Activated CD4-positive, alpha-beta T cell treated with anti-CD3 and anti-CD28 coated beads, Interleukin-2, amount 10 ng/mL, durations not matched to agents 7 days and 5 days (primary cell): Measurements from ENCODE around the gene FNTB. TPM values are rescaled to one million over a fixed set of nuclear protein-coding genes. Genes with fewer than 3 reads are reported as not detected.

ENCODE experiments used
- CTCF ChIA-PET: fragments of 350-600 bp; sonication (Branson Sonifier 250); formaldehyde crosslinking; loops from one replicate; lab custom pipeline; 2021; ENCODE audit warnings: antibody characterized with exemption; lab: Charles Lee
- POLR2A ChIA-PET: fragments of 350-600 bp; sonication (Branson Sonifier 250); formaldehyde crosslinking; loops from one replicate; lab custom pipeline; 2021; ENCODE audit warnings: antibody characterized with exemption; lab: Charles Lee
- DNase-seq: peaks from one replicate; pipeline ENCODE4 v3.0.0-alpha.2; 2020
- H3K27ac Mint-ChIP-seq: one replicate; pipeline ENCODE4 v1.8.0; 2021; ENCODE audit warnings: mild to moderate bottlenecking, moderate library complexity, mixed read lengths
- H3K27me3 Mint-ChIP-seq: one replicate; pipeline ENCODE4 v1.8.0; 2021; ENCODE audit warnings: mixed read lengths
- H3K36me3 Mint-ChIP-seq: one replicate; pipeline ENCODE4 v1.8.0; 2021; ENCODE audit warnings: low read depth, mixed read lengths
- H3K4me1 Mint-ChIP-seq: one replicate; pipeline ENCODE4 v1.8.0; 2021; ENCODE audit warnings: mixed read lengths
- H3K4me3 Mint-ChIP-seq: one replicate; pipeline ENCODE4 v1.8.0; 2021; ENCODE audit warnings: mild to moderate bottlenecking, moderate library complexity, mixed read lengths
- H3K9me3 Mint-ChIP-seq: one replicate; pipeline ENCODE4 v1.8.0; 2021; ENCODE audit warnings: mixed read lengths
- total RNA-seq, 2 experiments: library from RNA; stranded (reverse); gene quantifications; one replicate each; pipeline ENCODE4 v1.2.3, GENCODE V29; 2021

Gene FNTB
- 10 to 100 TPM; 16.7 to 21.4 TPM for total RNA-seq

- ChIA-PET CTCF (interaction anchor here (0.6 to 1.5 kb wide), 11 partner anchors 9 to 116 kb away, joined by 3 to 5 read pairs (median 3); partner anchors contain the start of gene MAX), POLR2A (no interaction called here)
- DNase-seq, result peak; percentile 95
- Mint-ChIP-seq H3K36me3 (peaks cover 19% of the 10 kb centered on the region), H3K9me3 (peaks cover 2% of the 10 kb centered on the region), H3K27ac (peak within 1 kb of the TSS; percentile 95), H3K4me1 (peaks cover 54% of the 10 kb centered on the region), H3K27me3 (peaks cover 13% of the 10 kb centered on the region), H3K4me3 (peak within 1 kb of the TSS; percentile 91)
Measured at GRCh38 chr14:64986648-64987437, at the start of gene FNTB. FNTB (plus strand) TSS chr14:64986895; CDS start chr14:64986954, 59 bp downstream.

- POLR2A ChIA-PET, result no interaction called here
- Mint-ChIP-seq H3K27ac (no peak overlapping the region), H3K4me3 (no peak overlapping the region), H3K27me3 (no peaks in the 10 kb centered on the region), H3K4me1 (peaks cover 39% of the 10 kb centered on the region), H3K9me3 (no peaks in the 10 kb centered on the region), H3K36me3 (peaks cover 56% of the 10 kb centered on the region)
- no peak for DNase-seq
- CTCF ChIA-PET, result interaction anchor here (1.1 to 2.0 kb wide), 5 partner anchors 10 to 50 kb away, joined by 3 to 6 read pairs (median 4); partner anchors contain the start of genes CHURC1 and FNTB
Measured at GRCh38 chr14:64937171-64937820, 49.4 kb upstream of the FNTB start.

- POLR2A ChIA-PET, result no interaction called here
- Mint-ChIP-seq H3K27ac (no peak overlapping the region), H3K36me3 (peaks cover 54% of the 10 kb centered on the region), H3K4me3 (no peak overlapping the region), H3K9me3 (no peaks in the 10 kb centered on the region), H3K27me3 (no peaks in the 10 kb centered on the region), H3K4me1 (peaks cover 42% of the 10 kb centered on the region)
- no peak for DNase-seq
- CTCF ChIA-PET, result no interaction called here
Measured at GRCh38 chr14:64937821-64938193, 48.9 kb upstream of the FNTB start.

GRCh38 chr14:64938972-64939816 is 47.5 kb upstream of the FNTB start:
- Mint-ChIP-seq H3K27ac (peak overlapping the region; percentile 28), H3K4me1 (peaks cover 54% of the 10 kb centered on the region), H3K4me3 (no peak overlapping the region), H3K27me3 (no peaks in the 10 kb centered on the region), H3K9me3 (no peaks in the 10 kb centered on the region), H3K36me3 (peaks cover 50% of the 10 kb centered on the region)
- CTCF ChIA-PET, result interaction anchor here (0.6 to 0.8 kb wide), 2 partner anchors 22 to 55 kb away, joined by 3 read pairs; no protein-coding TSS in a partner anchor
- POLR2A ChIA-PET, result interaction anchor here (0.6 kb wide), 1 partner anchor 24 kb away, joined by 5 read pairs; no protein-coding TSS in a partner anchor
- DNase-seq, result no peak

GRCh38 chr14:64939817-64940190 is 46.9 kb upstream of the FNTB start:
- Mint-ChIP-seq H3K4me3 (no peak overlapping the region), H3K4me1 (peaks cover 52% of the 10 kb centered on the region), H3K27me3 (no peaks in the 10 kb centered on the region), H3K27ac (peak overlapping the region; percentile 14), H3K36me3 (peaks cover 48% of the 10 kb centered on the region), H3K9me3 (no peaks in the 10 kb centered on the region)
- POLR2A ChIA-PET, result interaction anchor here (0.6 kb wide), 1 partner anchor 25 kb away, joined by 5 read pairs; no protein-coding TSS in a partner anchor
- CTCF ChIA-PET, result interaction anchor here (0.6 to 1.3 kb wide), 2 partner anchors 17 to 56 kb away, joined by 3 to 4 read pairs; no protein-coding TSS in a partner anchor
- no peak for DNase-seq

- POLR2A ChIA-PET, result no interaction called here
- Mint-ChIP-seq H3K9me3 (no peaks in the 10 kb centered on the region), H3K36me3 (peaks cover 48% of the 10 kb centered on the region), H3K4me1 (peaks cover 46% of the 10 kb centered on the region), H3K27ac (no peak overlapping the region), H3K27me3 (no peaks in the 10 kb centered on the region), H3K4me3 (no peak overlapping the region)
- no peak for DNase-seq
- CTCF ChIA-PET, result interaction anchor here (1.3 kb wide), 1 partner anchor 16 kb away, joined by 4 read pairs; no protein-coding TSS in a partner anchor
Measured at GRCh38 chr14:64940336-64940910, 46.3 kb upstream of the FNTB start.

- CTCF ChIA-PET, result interaction anchor here (0.6 to 1.2 kb wide), 3 partner anchors 8 to 501 kb away, joined by 3 to 4 read pairs (median 4); no protein-coding TSS in a partner anchor
- Mint-ChIP-seq H3K4me3 (no peak within 1 kb of the TSS), H3K4me1 (peaks cover 42% of the 10 kb centered on the region)
Measured at GRCh38 chr14:64942531-64943111, 44.1 kb upstream of the FNTB start, which contains the start of gene GPX2. GPX2 (minus strand) TSS chr14:64942745; CDS start chr14:64942726, 19 bp downstream.

GRCh38 chr14:64943556-64943955 is 43.1 kb upstream of the FNTB start:
- no peaks in the 10 kb centered on the region for H3K27me3 Mint-ChIP-seq
- POLR2A ChIA-PET, result no interaction called here
- peaks cover 36% of the 10 kb centered on the region for H3K4me1 Mint-ChIP-seq
- no peak for DNase-seq
- peak overlapping the region; percentile 46 for H3K27ac Mint-ChIP-seq
- H3K4me3 Mint-ChIP-seq, result no peak overlapping the region
- CTCF ChIA-PET, result interaction anchor here (1.2 kb wide), 1 partner anchor 10 kb away, joined by 3 read pairs; no protein-coding TSS in a partner anchor
- H3K36me3 Mint-ChIP-seq, result peaks cover 45% of the 10 kb centered on the region
- no peaks in the 10 kb centered on the region for H3K9me3 Mint-ChIP-seq

More at GRCh38 chr14:64942531-64943111, 44.1 kb upstream of the FNTB start, which contains the start of gene GPX2:
- Mint-ChIP-seq H3K36me3 (peaks cover 49% of the 10 kb centered on the region), H3K27me3 (no peaks in the 10 kb centered on the region), H3K9me3 (no peaks in the 10 kb centered on the region), H3K27ac (peak within 1 kb of the TSS; percentile 46)
- POLR2A ChIA-PET, result no interaction called here
- no peak for DNase-seq

GRCh38 chr14:64944041-64944440 is 42.7 kb upstream of the FNTB start:
- ChIA-PET POLR2A (no interaction called here), CTCF (interaction anchor here (0.7 to 1.2 kb wide), 2 partner anchors 9 to 41 kb away, joined by 3 read pairs; no protein-coding TSS in a partner anchor)
- Mint-ChIP-seq H3K9me3 (no peaks in the 10 kb centered on the region), H3K36me3 (peaks cover 42% of the 10 kb centered on the region), H3K27me3 (no peaks in the 10 kb centered on the region), H3K4me1 (peaks cover 32% of the 10 kb centered on the region), H3K27ac (no peak overlapping the region), H3K4me3 (no peak overlapping the region)
- DNase-seq, result no peak

GRCh38 chr14:64944861-64945260 is 41.8 kb upstream of the FNTB start:
- Mint-ChIP-seq H3K4me1 (peaks cover 30% of the 10 kb centered on the region), H3K9me3 (no peaks in the 10 kb centered on the region), H3K27ac (no peak overlapping the region), H3K36me3 (peaks cover 36% of the 10 kb centered on the region), H3K4me3 (no peak overlapping the region), H3K27me3 (no peaks in the 10 kb centered on the region)
- no peak for DNase-seq
- ChIA-PET POLR2A (no interaction called here), CTCF (no interaction called here)

GRCh38 chr14:64945431-64946178 is 41.1 kb upstream of the FNTB start:
- Mint-ChIP-seq H3K27ac (no peak overlapping the region), H3K4me1 (peaks cover 30% of the 10 kb centered on the region), H3K4me3 (no peak overlapping the region), H3K9me3 (no peaks in the 10 kb centered on the region), H3K36me3 (peaks cover 32% of the 10 kb centered on the region), H3K27me3 (no peaks in the 10 kb centered on the region)
- no peak for DNase-seq
- ChIA-PET CTCF (interaction anchor here (0.8 kb wide), 1 partner anchor 15 kb away, joined by 3 read pairs; no protein-coding TSS in a partner anchor), POLR2A (no interaction called here)
